Kidney epithelial cell (primary cell): ENCODE results near the gene OVCA2. TPM values are rescaled to one million over a fixed set of nuclear protein-coding genes. Genes with fewer than 3 reads are reported as not detected.

Experiments used
- total RNA-seq: library from RNA; depleted of rRNA; stranded (reverse); fragments of >200 nt; gene quantifications from 2 replicates; pipeline ENCODE4 v1.2.3, GENCODE V29; 2015

OVCA2 gene
- total RNA-seq, 1 donor from 2014 or later, result 88.2 TPM

Other genes starting within 250 kb of the OVCA2 start
- gene SMYD4, start 212.1 kb upstream of the OVCA2 start, total RNA-seq, result 6.7 and 7.8 TPM in 2 replicates
- gene RPA1, start 212.0 kb upstream of the OVCA2 start, total RNA-seq, result 22.0 and 30.3 TPM in 2 replicates
- 0.14 TPM in 1 of 2 replicates, not detected in the other for gene RTN4RL1, start 16.7 kb upstream of the OVCA2 start, total RNA-seq
- 24.0 and 29.5 TPM in 2 replicates for gene DPH1, start 11.9 kb upstream of the OVCA2 start, total RNA-seq
- 8.8 and 11.9 TPM in 2 replicates for gene HIC1, start 13.1 kb downstream of the OVCA2 start, total RNA-seq